GM21423 (cell line): ENCODE data around the gene WDR46.

ENCODE experiments used
- ATAC-seq: cut with Tn5 transposase; IDR thresholded peaks from one replicate; pipeline ENCODE4 v1.9.1; 2021; ENCODE audit warnings: mild to moderate bottlenecking, moderate library complexity; ENCODE audit not compliant: unreplicated experiment

Gene WDR46

GRCh38 chr6:33313709-33314514 lies 24.9 kb upstream of the WDR46 start, which contains the start of gene TAPBP:
Gene TAPBP (minus strand): TSS chr6:33314078. CDS start chr6:33314041, 37 bp downstream.
- peak; percentile 35 for ATAC-seq

- ATAC-seq: peak; percentile 3
These were observed 24.2 kb upstream of the WDR46 start for GRCh38 chr6:33313105-33313708.

- peak; percentile 29 for ATAC-seq
These were observed 23.5 kb upstream of the WDR46 start for GRCh38 chr6:33312361-33313104.

- no peak for ATAC-seq
These were observed 17.3 kb upstream of the WDR46 start for GRCh38 chr6:33306356-33306755.

- no peak for ATAC-seq
These were observed 16.0 kb upstream of the WDR46 start for GRCh38 chr6:33305052-33305451.

- no peak for ATAC-seq
These were observed 15.2 kb upstream of the WDR46 start for GRCh38 chr6:33304216-33304615.

- ATAC-seq: no peak
These were observed 12.8 kb upstream of the WDR46 start for GRCh38 chr6:33301877-33302276.

GRCh38 chr6:33299237-33299944 lies 10.4 kb upstream of the WDR46 start:
- peak; percentile 69 for ATAC-seq

GRCh38 chr6:33298773-33299236 lies 9.8 kb upstream of the WDR46 start, which contains the start of gene RGL2:
Gene RGL2 (minus strand): TSS chr6:33298942. CDS start chr6:33298610, 332 bp downstream.
- peak; percentile 13 for ATAC-seq

- no peak for ATAC-seq
These were observed 9.1 kb upstream of the WDR46 start for GRCh38 chr6:33297956-33298772.

GRCh38 chr6:33297406-33297955 lies 8.4 kb upstream of the WDR46 start:
- no peak for ATAC-seq

- ATAC-seq: no peak
These were observed 7.9 kb upstream of the WDR46 start for GRCh38 chr6:33296797-33297405.

- no peak for ATAC-seq
These were observed 6.8 kb upstream of the WDR46 start for GRCh38 chr6:33295621-33296369.

GRCh38 chr6:33294086-33294823 lies 5.2 kb upstream of the WDR46 start:
- ATAC-seq: no peak

- no peak for ATAC-seq
These were observed 4.1 kb upstream of the WDR46 start for GRCh38 chr6:33292996-33293682.

- ATAC-seq: no peak
These were observed 1.4 kb upstream of the WDR46 start for GRCh38 chr6:33290459-33290858.

- ATAC-seq: no peak
These were observed 811 bp upstream of the WDR46 start for GRCh38 chr6:33289784-33290315.
